ENCODE data around the gene DOCK1. TPM values are rescaled to one million over a fixed set of nuclear protein-coding genes. Genes with fewer than 3 reads are reported as not detected.

Gene DOCK1
- polyA plus RNA-seq, 1 of the 3 experiments (the other 2 are of a cell fraction) = 15.5 TPM

DNA sequence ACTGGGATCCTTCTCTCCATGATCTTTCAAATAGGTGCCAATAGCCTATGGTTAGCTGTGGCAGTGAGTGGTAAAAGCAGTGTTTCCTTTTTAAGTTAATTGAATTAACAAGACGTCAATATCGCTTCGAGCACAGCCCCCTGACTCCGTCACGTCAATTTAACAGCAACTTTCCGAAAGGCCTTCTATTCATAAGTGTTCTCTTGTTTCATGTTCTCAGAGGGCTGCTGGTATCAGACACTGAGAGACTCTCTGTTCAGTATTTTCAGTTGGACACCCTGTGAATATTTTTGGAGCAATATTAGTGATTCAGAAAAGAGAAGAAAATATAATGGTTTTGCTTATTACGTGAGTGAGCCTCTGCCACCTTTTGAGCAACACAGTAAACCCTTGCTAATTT is 465.4 kb downstream of the DOCK1 start:
- TF ChIP-seq RXRA (IDR thresholded peaks at IDR 0.05; ENCODE audit: borderline replicate concordance, low read depth) (no peak), CHD2 (IDR thresholded peaks at IDR 0.05; ENCODE audit: low read length, partially characterized antibody) (no peak), TAF1 (IDR thresholded peaks at IDR 0.05; ENCODE audit: borderline replicate concordance, low read depth, low read length) (no peak), TCF12 (IDR thresholded peaks at IDR 0.05) (no peak), SMC3 (IDR thresholded peaks at IDR 0.05; ENCODE audit: low read depth, low read length) (no peak), RCOR1 (IDR thresholded peaks at IDR 0.05; ENCODE audit: low read length) (no peak), TEAD4 (IDR thresholded peaks at IDR 0.05; ENCODE audit: borderline replicate concordance, insufficient read depth) (no peak), YY1 (IDR thresholded peaks at IDR 0.05; ENCODE audit: low read depth) (no peak), GABPA (IDR thresholded peaks at IDR 0.05; ENCODE audit: low read depth) (no peak), NRF1 (IDR thresholded peaks at IDR 0.05; ENCODE audit: low read depth, low read length) (no peak), SIN3A (IDR thresholded peaks at IDR 0.05; ENCODE audit: borderline replicate concordance, low read depth, low read length) (no peak), MXI1 (IDR thresholded peaks at IDR 0.05; ENCODE audit: low read depth, low read length) (no peak), NFIC (IDR thresholded peaks at IDR 0.05; ENCODE audit: borderline replicate concordance) (no peak), RFX5 (IDR thresholded peaks at IDR 0.05; ENCODE audit: low read length) (no peak), ELF1 (IDR thresholded peaks at IDR 0.05) (no peak)
- TF ChIP-seq, protein P1, sequence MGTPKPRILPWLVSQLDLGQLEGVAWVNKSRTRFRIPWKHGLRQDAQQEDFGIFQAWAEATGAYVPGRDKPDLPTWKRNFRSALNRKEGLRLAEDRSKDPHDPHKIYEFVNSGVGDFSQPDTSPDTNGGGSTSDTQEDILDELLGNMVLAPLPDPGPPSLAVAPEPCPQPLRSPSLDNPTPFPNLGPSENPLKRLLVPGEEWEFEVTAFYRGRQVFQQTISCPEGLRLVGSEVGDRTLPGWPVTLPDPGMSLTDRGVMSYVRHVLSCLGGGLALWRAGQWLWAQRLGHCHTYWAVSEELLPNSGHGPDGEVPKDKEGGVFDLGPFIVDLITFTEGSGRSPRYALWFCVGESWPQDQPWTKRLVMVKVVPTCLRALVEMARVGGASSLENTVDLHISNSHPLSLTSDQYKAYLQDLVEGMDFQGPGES (IDR thresholded peaks at IDR 0.05; ENCODE audit: low read depth, low read length) = no peak
- TF ChIP-seq, protein P2, sequence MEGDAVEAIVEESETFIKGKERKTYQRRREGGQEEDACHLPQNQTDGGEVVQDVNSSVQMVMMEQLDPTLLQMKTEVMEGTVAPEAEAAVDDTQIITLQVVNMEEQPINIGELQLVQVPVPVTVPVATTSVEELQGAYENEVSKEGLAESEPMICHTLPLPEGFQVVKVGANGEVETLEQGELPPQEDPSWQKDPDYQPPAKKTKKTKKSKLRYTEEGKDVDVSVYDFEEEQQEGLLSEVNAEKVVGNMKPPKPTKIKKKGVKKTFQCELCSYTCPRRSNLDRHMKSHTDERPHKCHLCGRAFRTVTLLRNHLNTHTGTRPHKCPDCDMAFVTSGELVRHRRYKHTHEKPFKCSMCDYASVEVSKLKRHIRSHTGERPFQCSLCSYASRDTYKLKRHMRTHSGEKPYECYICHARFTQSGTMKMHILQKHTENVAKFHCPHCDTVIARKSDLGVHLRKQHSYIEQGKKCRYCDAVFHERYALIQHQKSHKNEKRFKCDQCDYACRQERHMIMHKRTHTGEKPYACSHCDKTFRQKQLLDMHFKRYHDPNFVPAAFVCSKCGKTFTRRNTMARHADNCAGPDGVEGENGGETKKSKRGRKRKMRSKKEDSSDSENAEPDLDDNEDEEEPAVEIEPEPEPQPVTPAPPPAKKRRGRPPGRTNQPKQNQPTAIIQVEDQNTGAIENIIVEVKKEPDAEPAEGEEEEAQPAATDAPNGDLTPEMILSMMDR (IDR thresholded peaks at IDR 0.05) = no peak
- POLR2A ChIA-PET = no interaction called here
- Histone ChIP-seq H3K79me2 (ENCODE audit: insufficient read depth) (no peaks in the 10 kb centered on the region), H3K4me1 (ENCODE audit: control insufficient read depth in 1 of 2, insufficient read depth in 2 of 2, low read depth in 1 of 2, low read length in 1 of 2) (peaks cover 0 to 32% of the 10 kb centered on the region in 2 experiments; a peak in 1 of 4 replicates), H3K27me3 (ENCODE audit: insufficient read depth) (no peaks in the 10 kb centered on the region), H3K36me3 (replicated peaks in 1 of 2; ENCODE audit: control insufficient read depth in 1 of 2, insufficient read depth in 2 of 2, low read length in 1 of 2) (peaks cover 10 to 19% of the 10 kb centered on the region in 2 experiments), H3K4me3 (ENCODE audit: low read depth in 2 of 2, low read length in 1 of 2) (no peak overlapping the region), H4K20me1 (ENCODE audit: insufficient read depth) (no peaks in the 10 kb centered on the region), H3K9me3 (no peaks in the 10 kb centered on the region), H3K4me2 (no peak overlapping the region), H3F3A (replicated peaks; ENCODE audit: insufficient read depth) (no peaks in the 10 kb centered on the region), H3K9ac (no peak overlapping the region), H2AFZ (ENCODE audit: low read depth) (no peak overlapping the region), H3K27ac (ENCODE audit: low read depth in 2 of 2, low read length in 1 of 2) (no peak overlapping the region), H3K9me2 (no peaks in the 10 kb centered on the region)
- WGBS (ENCODE audit: low lambda C conversion rate) = 86% methylated on average over 7 of the region's 7 CpGs
- DNase-seq = no peak
- CTCF ChIA-PET = interaction anchor here (1.1 kb wide), 2 partner anchors 10 to 100 kb away, joined by 3 read pairs; no protein-coding TSS in a partner anchor

GRCh38 chr10:127372361-127372760 is 467.1 kb downstream of the DOCK1 start:
- Histone ChIP-seq H3K36me3 (replicated peaks in 1 of 2; ENCODE audit: control insufficient read depth in 1 of 2, insufficient read depth in 2 of 2, low read length in 1 of 2) (peaks cover 17 to 26% of the 10 kb centered on the region in 2 experiments), H3K27ac (ENCODE audit: low read depth in 2 of 2, low read length in 1 of 2) (no peak overlapping the region), H3K4me3 (ENCODE audit: low read depth in 2 of 2, low read length in 1 of 2) (no peak overlapping the region), H2AFZ (ENCODE audit: low read depth) (no peak overlapping the region), H3K79me2 (ENCODE audit: insufficient read depth) (no peaks in the 10 kb centered on the region), H4K20me1 (ENCODE audit: insufficient read depth) (no peaks in the 10 kb centered on the region), H3F3A (replicated peaks; ENCODE audit: insufficient read depth) (no peaks in the 10 kb centered on the region), H3K4me2 (no peak overlapping the region), H3K9me3 (no peaks in the 10 kb centered on the region), H3K9me2 (no peaks in the 10 kb centered on the region), H3K9ac (no peak overlapping the region), H3K27me3 (ENCODE audit: insufficient read depth) (no peaks in the 10 kb centered on the region), H3K4me1 (ENCODE audit: control insufficient read depth in 1 of 2, insufficient read depth in 2 of 2, low read depth in 1 of 2, low read length in 1 of 2) (peaks cover 0 to 32% of the 10 kb centered on the region in 2 experiments; a peak in 1 of 4 replicates)
- ChIA-PET CTCF (no interaction called here), POLR2A (no interaction called here)
- 100% methylated on average over 2 of the region's 3 CpGs for WGBS (ENCODE audit: low lambda C conversion rate)
- TF ChIP-seq CHD2 (IDR thresholded peaks at IDR 0.05; ENCODE audit: low read length, partially characterized antibody) (no peak), NFIC (IDR thresholded peaks at IDR 0.05; ENCODE audit: borderline replicate concordance) (no peak), SMC3 (IDR thresholded peaks at IDR 0.05; ENCODE audit: low read depth, low read length) (no peak), TCF12 (IDR thresholded peaks at IDR 0.05) (no peak), FOSL2 (IDR thresholded peaks at IDR 0.05; ENCODE audit: borderline replicate concordance, low read depth) (no peak), FOXM1 (IDR thresholded peaks at IDR 0.05; ENCODE audit: low read depth) (no peak)
- DNase-seq = no peak

All from SK-N-SH (cell line).